ENCODE results near the gene OSBPL2.

The OSBPL2 gene

DNA sequence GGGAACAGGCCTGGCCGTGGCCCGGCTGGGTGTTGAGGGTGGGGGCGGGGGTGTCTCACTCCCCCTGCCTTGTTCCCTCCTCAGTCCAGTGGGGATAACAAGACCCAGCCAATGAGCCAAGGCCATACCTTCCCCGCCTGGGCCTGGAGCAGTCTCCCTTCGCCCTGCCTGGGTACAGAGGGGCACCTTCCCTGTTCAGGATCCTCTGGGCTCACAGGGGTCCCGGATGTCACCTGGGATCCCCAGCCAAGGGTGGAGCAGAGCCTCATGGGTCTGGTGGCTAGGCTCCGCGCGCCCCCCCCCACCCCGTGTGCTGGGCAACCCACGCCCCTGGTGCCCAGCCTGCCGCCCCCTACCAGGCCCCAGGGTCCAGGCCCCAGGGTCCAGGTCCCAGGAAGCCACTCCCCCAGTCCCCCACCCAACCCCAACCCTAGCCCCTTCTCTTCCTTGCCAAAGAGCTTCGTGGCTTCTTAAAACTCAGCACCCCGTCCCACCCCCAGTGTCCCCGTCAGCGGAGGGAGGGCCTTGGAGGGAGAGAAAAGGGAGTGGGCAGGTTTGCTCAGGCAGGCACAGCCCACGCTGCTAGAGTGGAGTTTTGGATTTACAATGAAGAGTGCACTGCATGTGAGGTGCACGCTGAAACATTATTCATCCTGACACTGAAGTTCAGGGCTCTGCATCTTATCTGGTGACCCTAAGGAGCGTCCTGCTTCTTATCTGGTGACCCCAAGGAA is 30.1 kb upstream of the OSBPL2 start:
- no peak for DNase-seq

DNA sequence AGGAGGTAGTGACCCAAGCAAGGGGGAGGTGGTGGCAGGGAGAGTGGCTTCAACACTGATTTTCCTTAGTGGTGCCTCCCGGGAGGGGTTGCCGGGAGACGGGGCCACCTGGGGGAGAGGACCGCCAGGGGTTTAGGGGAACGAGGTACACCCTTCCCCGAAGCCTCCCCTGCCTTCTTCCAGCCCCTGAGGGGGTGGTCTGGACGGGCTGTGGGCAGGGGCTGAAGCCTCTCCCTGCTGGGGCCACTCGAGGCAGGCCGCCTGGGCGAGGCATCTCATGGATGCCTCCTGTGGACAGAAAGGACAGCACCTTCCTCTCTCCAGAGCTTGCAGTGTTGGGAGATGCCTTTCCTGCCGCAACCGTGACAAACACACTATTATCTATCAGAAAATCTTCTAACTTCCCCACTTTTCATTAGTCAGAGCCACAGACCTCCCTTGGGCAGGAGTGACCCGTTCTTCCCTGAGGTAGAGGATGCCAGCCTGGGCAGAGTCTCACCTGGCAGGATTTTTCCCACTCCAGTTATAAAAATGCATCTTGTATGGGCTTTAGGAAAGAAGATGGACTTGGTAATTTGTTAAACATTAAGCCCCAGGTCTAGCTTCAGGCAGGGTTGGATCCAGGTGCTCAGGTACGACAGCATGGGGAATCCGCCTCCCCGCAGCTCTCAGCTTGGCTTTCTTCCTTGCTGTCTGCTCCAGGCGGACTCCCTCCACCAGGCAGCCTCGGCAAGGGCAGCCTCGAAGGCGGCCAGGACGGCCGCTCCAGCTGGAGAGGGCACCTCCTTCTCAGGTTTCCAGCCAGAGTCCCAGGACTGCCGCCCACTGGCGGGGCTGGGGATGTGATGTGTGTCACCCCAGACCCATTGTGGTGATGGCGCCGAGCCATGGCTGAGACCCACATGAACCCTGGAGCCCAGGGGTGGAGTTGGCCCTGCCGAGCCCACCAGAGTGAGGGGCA is 29.2 kb upstream of the OSBPL2 start:
- no peak for DNase-seq

DNA sequence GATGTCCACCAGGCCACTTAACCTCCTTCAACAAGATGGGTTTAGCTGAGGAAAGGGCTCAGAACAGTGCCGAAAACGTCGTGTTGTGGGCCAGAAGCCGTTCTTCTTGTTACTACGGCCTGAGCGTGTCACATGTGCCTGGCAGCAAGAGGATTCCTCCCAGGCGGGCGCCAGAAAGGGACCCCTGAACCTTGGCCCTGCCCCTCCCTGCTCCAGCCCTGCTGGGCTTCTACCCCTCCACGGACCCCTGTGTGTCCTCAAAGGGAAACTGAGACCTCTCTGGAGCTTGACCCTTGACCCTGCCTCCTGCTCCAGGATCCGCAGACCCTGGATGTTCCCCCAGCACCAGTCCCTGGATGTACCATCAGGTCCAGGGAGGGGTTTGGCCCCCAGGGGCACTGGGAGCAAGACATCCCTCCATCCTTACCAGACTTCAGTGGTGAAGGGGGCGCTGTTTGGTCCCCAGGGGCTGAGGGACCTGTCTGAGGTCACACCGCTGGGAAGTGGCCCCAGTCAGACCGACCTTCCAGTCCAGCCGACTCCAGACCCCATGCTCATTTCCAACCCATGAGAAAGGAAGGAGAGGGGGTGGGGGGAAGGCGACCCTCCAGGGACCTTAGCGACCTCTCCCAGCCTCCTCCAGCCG is 28.3 kb upstream of the OSBPL2 start:
- no peak for DNase-seq

DNA sequence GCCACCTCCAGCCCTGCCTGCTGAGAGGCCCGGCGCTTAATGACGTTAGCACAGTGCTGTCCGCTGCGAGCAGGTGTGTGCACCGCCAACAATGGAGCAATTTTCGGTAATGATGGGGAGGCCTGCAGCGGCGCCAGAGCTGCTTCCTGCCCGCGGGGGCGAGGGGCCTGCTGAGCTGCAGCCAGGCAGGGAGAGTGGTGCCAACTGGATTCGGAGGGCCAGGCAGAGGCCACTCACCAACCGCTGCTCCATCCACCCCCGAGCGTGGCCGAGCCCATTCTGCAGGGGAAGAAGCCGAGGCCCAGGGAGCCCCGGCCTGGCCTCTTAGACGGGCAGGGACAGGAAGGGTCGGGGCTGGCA is 27.8 kb upstream of the OSBPL2 start:
- no peak for DNase-seq

DNA sequence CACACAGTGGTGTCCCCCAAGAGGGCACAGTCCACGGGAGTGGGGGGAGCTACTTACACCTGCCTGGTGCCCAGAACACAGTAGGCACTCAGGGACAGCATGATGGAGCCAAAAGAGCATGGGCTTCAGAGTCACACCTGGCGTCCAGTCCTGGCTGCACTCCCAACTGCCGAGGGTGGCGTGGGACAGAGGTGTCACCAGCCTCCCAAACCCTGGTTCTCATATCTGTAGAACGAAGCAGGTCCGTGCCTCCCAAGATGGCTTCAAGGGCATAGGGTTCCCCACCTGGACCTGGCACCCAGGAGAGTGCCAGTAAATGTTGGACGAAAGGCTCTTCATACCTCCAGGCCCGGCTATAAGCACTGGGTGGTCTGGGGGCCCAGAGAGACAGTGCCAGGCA is 27.1 kb upstream of the OSBPL2 start:
- DNase-seq: no peak

DNA sequence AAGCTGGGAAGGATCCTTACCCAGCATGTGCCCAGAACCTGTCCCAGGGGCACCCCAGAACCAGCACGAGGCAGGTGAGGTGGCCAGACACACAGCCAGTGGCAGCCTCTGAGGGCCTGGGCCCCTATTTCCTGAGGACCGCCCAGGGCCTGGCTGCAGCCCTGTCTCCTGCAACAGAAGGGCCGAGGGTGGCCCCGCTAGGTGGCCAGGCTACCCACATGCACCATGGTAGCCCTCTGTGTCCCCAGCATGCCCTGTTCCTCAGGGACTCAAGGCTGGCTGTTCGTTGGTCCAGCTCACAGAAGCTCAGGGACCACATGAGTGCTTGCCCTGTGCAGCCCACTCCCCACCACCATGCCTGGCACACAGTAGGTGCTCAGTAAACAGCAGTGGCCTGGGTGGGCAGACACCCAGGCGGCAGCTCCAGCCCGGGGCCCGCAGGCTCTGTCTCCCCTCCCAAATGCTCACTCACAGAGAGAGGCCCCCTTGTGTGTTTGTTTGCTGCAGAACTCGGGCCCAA is 26.5 kb upstream of the OSBPL2 start:
- DNase-seq: no peak

DNA sequence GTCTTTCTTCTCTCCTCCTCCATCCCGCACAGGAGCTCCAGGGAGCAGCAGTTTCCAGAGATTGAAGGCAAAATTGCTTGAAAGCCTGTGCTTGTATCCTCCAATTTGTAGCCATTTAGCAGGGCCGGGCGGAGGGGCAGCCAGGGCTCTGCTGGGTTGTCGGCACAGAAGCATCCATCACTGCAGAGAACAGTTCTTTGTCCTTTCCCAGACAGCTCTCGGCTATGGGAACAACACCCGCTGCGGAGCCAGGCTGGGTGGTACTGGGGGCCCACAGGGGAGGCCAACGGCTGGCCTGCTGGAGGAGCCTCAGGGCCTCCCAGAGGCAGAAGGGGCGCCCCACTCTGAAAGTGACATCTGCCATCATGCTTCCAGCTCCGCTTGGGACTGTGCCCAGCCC is 26.0 kb upstream of the OSBPL2 start:
- DNase-seq: no peak

DNA sequence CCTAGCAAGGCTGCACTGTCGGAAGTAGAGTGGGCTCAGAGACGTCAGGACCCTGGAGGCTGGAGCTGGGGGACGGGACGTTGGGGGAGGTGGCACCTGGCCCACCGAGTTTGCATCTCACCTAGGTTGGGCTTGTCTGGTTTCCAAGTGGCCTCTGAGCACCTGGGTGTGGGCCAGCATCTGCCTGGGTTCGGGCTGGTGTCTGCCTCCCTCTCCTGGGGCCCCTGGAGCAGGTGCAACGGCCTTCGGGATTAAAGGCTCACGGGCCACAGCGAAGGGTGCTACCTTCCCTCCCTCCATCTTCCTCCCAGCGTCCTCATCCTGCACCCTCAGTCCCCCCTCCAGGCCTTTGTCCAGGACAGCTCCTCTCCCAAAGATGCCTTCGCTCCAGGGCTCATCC is 24.3 kb upstream of the OSBPL2 start:
- no peak for DNase-seq

DNA sequence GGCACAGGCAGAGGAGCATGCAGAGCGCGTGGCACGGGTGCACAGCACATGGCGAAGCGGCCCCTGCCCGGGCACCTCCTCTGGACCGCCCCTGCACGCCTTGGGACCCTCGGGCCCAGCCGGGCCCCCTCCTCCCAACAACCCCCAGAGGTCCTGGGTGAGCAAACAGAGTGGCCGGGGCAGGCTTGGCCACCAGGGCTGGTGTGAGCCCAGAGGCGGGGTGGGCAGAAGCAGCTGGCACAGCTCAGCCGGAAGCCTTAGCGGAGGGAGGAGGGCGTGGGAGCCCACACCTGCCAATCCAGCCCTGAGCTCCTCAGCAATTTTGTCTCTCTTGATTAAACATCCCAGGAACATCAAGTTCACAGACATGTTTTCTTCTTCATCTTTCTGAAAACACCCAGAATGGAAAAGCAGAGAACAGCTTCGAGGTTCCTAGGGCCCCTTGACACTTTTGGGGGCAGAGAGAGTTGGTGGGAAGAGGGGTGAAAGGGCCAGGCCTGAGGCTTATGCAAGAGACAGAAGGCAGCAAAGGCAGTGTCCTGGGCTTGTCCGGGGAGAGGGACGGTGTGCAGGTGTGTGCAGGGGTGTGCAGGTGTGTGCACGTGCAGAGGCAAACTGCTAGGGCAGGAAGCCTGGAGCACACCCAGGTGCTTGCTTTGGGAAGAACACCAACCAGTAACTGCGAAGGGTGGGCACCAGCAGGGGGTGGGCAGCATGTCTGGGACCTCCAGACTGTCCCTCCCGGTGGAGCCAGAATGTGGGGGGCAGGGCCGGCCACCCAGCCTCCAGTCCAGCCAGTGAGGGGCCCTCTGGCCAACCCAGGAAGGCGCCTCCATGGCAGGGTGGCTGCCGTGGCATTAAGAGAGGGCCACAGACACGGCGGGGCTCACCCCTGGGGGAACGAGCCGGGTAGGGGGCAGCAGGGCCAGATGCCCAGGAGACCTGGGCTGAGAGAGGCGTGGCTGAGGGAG is 23.0 kb upstream of the OSBPL2 start:
- DNase-seq: no peak

DNA sequence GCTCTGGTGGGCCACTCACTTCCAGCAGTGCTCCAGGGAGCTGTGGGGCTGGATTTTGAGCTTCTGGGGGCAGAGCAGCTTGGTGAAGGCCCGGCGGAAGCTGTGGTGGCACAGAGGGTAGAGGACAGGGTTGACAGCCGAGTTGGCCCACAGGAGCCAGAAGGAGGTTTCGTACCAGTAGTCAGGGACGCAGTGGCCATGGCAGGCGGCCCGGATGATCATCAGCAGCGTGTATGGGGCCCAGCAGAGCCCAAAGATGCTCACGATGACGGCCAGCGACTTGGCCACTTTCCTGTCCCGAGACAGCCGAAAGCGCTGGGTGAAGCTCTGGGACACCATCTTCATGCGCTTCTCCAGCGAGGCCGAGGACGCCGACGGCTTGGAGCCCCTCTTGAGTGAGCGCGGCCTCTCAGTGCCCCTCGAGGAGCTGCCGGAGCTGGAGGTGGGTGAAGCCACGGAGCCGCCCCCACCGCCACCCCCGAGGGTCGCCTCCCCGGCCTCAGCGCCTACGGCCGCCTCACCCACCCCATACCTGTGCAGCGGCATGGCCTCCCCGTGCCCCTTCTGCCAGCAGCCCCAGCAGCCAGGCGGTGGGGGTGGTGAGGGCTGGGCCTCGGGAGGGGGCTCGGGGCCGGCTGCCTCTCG is 22.2 kb upstream of the OSBPL2 start:
- DNase-seq: no peak

DNA sequence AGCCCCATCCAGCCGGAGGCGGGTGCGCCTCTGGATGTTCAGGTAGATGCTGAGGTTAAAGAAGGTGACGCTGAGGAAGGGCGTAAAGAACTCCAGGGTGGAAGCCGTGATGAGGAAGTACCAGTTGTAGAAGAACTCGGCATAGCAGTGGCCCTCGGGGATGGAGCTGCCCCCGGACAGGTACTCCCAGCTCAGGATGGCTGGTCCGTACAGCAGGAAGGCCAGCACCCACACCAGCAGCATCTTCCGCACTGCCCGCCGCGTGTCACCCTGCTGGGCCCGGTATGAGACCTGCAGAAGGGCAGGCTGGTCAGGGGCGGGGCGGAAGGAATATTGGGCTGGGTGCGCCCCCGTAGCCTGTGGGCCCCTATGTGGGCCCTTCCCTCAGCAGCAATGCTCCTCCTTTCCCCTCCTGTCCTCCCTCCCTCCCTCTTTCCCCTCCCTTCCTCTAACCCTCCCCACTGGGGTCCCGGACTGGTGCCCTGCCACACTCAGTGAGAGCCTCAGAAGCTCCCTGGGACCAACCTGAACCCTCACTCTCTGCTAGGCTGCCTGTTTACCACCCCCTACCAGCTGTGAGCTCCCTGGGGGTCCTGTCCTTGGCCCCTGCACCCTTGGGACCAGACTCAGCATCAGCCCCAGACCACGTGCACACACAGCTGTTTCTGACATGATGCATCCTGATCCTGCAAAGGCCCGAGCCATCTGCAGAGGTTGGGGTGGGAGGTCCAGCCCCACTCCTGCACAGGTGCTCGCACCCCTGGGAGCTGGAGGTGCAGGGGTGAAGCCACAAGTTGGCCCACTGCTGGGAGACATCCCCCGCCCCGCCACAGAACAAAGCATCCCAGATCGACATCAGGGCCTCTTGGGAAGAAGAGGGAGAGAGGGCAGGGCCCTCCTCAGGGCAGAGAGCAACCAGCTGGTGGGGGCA is 21.4 kb upstream of the OSBPL2 start:
- no peak for DNase-seq

DNA sequence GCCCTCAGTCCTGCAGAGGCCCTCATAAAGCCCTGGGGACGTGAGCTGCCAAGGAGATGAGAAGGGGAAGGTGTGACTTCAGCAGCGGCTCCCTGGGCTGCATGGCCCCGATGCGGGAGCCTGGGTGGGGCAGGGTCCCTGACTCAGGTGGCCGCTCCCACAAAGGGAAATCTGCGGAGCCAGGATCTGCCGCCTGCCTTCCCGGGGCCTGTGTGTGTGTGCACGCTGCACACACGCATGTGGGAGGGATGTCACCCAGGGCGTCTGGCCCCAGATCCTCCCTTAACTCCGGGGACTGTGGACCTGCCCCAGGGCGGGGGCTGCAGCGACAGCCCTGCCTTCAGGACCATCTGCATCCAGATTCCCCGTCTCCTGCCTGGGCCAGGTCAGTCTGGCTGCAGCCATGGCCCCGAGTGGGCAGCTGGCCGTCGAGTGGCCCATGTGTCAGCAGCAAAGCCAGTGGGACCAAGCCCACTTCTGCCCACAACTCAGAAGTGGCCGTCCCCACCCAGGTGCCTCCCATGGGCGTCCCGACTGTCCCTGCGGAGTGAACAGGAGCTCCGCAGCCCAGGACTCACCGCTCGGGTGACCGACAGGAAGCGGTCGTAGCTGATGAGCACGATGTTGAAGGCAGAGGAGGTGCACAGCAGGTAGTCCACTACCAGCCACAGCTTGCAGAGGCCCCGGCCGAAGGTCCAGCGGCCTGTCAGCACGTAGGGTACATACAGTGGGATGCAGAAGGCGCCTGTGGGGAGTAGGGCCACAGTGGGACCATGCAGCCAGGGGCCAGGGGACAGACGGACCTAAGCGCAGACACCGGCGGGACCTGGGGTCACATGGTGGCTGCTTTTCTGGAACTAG is 20.2 kb upstream of the OSBPL2 start:
- no peak for DNase-seq

DNA sequence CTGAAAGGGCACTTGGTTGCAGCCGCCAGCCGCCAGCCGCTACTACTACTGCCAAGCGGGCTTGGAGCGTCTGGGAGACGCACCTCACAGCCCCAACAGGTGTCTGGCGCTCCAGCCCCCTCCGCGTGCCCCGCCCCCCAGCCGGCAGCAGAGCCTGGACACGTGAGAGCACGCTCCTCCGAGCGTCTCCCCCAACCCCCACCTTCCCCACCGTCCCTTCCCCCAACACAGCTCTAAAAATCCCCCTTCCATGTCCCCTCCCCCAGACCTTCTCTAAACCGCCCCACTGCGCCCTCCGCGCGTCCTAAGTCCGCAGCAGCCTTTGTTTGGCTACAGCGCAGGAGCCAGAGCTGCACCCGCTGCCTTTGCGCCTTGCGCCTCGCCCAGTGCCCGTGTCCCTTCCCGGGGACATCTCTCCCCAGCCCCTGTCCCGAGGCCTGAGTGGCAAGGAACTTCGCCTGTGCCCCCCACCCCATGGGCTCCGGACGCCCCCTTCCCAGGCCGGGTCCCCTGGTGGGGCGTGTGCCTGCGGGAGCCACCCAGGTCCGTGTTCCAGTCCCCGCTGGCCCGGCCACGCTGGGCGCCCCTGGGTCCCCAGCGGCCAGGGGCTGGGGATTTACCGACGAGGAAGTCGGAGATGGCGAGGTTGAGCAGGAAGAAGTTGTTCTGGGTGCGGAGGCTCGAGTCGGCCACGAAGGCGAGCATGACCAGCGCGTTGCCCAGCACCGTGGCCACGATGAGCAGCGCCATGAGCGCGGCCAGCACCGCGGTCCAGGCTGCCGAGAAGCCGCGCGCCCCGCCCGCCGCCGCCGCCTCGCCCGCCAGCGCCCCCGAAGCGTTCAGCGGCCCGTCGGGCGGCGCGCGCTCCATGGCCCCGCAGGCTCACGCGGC is 19.0 kb upstream of the OSBPL2 start:
- no peak for DNase-seq

DNA sequence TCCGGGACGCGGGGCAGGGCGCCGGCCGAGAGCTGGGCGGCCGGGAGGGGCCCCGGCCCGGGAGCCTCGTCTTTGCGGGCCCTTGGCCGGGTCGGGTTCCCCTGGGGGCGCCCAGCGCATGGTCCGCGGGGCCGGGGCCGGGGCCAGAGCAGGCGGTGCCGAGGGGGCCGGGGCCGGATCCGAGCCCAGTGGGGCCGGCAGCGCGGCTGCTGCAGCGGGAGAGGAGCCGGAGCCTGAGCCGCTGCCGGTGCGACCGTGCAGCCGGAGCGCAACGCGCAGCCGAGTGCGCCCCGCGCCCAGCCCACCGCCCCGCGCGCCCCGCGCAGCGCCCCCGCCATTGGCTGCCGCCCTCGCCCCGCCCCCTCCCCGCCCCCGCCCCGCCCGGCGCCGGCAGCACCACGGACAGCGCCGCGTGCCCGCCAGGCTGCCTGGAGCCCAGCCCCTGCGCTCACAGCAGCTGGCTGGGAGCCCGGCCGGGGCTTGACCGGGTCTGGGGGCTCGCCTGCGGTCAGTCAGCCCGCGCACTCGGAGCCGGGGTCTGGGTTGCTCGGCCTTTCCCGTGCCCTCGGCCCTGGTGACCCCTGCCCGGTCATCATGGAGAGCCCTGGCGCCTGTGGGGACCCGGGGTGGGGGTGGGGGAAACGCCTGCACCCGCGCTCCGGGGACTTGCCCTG is 18.2 kb upstream of the OSBPL2 start, which contains the start of gene HRH3:
Gene HRH3, minus strand, starts transcription at position 287 of the 674 bp plus-strand sequence. CDS start 308 bp downstream, outside the sequence.
- no peak for DNase-seq

DNA sequence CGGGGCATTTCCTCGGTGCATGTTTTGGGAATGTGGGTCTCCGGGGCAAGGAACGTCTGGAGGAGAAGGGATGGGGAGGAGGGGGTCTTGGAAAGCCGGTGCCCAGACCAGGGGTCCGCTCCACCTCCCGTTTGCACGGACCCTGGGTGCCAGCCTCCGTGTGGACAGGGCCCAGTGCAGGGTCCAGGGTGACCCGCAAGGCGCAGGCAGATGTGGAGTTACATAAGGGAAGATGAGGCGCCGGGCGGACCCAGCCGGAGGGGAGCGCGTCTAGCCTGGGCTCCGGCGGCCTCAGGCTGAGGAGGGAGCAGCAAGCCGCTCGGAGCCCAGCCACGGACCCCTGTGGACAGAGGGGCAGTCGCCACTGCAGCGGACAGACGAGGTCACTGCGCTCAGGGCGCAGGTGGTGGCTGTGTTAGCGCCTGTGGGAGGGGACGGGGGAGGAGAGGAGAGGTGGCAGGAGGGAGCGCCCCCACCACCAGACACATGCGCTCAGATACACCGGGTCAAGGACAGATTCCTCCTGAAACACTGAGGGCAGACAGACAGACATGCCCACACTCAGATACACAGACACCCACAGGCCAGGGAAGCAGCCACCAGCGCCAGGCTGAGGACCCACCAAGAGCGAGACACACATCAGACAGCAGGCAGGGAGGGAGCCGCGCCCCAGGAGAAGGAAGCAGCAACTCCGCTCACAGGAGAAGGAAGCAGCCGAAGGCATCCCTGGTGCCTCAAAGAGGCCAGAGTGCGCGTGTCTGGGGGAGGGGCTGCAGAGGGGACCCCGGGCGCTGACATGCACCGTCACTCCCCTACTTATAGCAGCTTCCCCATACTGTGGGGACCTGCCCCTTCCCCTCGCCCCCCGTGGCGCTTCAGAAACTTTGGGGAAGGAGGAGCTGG is 17.4 kb upstream of the OSBPL2 start:
- no peak for DNase-seq

DNA sequence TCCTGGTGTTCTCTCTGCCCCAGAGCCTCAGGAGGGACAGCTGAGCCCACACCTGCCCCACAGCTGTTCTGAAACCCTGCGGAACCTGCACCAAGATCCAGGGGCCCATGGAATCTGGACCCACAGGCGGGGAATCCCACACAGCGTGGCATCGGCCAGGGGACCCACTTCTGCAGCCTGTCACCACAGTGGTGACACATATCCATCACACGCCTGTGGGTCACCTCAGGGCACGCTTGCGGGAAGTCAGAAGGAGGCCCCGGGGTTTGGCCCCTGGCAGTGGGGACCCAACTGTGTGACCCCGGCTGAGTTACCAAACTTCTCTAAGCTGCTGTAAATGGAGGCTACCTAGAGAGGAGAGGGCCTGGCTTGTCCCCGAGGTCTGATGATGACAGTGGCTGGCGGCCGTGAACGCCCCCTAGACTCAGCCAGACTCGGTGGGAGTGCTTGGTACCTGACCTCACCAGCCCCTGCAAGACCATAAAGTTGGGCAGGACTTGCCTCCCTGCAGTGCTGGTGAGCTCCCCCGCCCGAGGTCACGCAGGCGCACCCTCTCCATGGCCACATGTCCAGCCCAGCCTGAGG is 16.0 kb upstream of the OSBPL2 start:
- no peak for DNase-seq
